GM19025 (cell line): ENCODE measurements around the gene TBL3.
"Not testable (repeated sequence)": the region's sequence is repeated elsewhere in the genome, so short reads cannot be mapped to it uniquely, and the experiment has no call there.

Experiments
- ATAC-seq: cut with Tn5 transposase; IDR thresholded peaks from one replicate; pipeline ENCODE4 v1.9.1; 2021; ENCODE audit warnings: mild to moderate bottlenecking, low read depth, moderate library complexity; ENCODE audit not compliant: unreplicated experiment

The TBL3 gene

GRCh38 chr16:1942810-1943726 lies 28.8 kb upstream of the TBL3 start, which contains the start of gene MSRB1:
Gene MSRB1, minus strand, starts transcription at chr16:1943199. Its CDS starts 43 bp downstream, at chr16:1943156.
- ATAC-seq = peak; percentile 94

GRCh38 chr16:1944612-1945199 lies 27.1 kb upstream of the TBL3 start:
- no peak for ATAC-seq

- no peak for ATAC-seq
These were observed 26.1 kb upstream of the TBL3 start for GRCh38 chr16:1945559-1946391.

GRCh38 chr16:1946495-1947368 lies 25.1 kb upstream of the TBL3 start:
- ATAC-seq = no peak

- no peak for ATAC-seq
These were observed 24.5 kb upstream of the TBL3 start for GRCh38 chr16:1947369-1947670.

DNA sequence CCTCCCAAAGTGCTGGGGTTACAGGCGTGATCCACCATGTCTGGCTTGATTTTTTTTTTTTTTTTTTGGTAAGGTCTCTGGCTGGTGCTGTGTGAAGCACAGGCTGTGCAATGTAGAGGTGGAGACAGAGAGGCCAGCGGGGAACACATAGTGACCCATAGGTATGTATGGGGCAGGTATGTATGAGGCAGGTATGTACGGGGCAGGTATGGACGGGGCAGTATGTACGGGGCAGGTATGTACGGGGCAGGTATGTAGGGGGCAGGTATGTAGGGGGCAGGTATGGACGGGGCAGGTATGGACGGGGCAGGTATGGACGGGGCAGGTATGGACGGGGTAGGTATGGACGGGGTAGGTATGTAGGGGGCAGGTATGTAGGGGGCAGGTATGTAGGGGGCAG lies 22.3 kb upstream of the TBL3 start:
- no peak for ATAC-seq

DNA sequence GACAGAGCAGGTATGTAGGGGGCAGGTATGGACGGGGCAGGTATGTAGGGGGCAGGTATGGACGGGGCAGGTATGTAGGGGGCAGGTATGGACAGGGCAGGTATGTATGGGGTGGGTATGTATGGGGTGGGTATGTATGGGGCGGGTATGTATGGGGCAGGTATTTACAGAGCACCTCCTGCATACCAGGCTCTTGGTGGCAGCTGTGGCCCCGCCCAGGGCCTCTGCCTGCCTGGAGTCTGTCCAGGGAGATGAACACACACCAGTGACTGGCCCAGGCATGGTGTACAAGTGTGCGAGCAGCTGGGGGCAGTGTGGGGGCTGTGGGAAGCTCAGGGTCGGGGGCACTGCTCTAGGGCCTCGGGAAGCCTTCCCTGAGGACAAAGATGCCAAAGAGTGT lies 21.8 kb upstream of the TBL3 start:
- ATAC-seq = no peak

DNA sequence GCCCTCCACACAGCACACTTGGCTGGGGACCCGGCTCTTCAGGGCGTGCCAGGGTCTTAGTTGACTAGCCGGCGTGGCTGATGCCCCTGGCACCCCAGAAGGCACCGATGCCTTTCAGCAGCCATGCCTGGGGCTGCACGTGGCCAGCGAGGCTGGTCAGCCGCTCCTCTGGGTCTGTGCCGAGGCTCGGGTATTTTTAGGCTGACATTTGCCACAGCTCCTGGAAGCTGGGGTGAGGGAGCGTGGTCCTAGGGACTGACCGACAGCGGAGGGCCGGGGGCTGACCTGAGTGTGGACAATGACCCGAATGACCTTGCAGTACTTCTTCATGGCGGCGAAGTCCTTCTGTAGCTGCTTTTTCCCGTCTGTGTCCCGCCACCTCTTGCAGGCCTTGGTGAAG lies 21.3 kb upstream of the TBL3 start:
- no peak for ATAC-seq

GRCh38 chr16:1953734-1954133 lies 18.1 kb upstream of the TBL3 start:
- no peak for ATAC-seq

DNA sequence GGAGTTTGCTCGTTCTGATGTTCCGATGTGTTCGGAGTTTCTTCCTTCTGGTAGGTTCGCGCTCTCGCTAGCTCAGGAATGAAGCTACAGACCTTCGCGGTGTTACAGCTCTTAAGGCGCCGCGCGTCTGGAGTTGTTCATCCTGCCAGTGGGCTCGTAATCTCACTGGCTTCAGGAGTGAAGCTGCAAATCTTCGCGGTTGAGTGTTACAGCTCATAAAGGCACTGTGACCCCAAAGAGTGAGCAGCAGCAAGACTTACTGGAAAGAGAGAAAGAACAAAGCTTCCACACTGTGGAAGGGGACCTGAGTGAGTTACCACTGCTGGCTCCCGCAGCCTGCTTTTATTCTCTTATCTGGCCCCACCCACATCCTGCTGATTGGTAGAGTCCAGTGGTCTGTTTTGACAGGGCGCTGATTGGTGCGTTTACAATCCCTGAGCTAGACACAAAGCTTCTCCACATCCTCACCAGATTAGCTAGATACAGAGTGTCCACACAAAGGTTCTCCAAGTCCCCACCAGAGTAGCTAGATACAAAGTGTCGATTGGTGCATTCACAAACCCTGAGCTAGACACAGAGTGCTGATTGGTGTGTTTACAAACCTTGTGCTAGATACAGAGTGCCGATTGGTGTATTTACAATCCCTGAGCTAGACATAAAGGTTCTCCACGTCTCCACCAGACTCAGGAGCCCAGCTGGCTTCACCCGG lies 14.3 kb upstream of the TBL3 start:
- ATAC-seq = not testable (repeated sequence)

GRCh38 chr16:1958143-1958491 lies 13.7 kb upstream of the TBL3 start:
- ATAC-seq = not testable (repeated sequence)

GRCh38 chr16:1958715-1959268 lies 13.1 kb upstream of the TBL3 start:
- no peak for ATAC-seq

DNA sequence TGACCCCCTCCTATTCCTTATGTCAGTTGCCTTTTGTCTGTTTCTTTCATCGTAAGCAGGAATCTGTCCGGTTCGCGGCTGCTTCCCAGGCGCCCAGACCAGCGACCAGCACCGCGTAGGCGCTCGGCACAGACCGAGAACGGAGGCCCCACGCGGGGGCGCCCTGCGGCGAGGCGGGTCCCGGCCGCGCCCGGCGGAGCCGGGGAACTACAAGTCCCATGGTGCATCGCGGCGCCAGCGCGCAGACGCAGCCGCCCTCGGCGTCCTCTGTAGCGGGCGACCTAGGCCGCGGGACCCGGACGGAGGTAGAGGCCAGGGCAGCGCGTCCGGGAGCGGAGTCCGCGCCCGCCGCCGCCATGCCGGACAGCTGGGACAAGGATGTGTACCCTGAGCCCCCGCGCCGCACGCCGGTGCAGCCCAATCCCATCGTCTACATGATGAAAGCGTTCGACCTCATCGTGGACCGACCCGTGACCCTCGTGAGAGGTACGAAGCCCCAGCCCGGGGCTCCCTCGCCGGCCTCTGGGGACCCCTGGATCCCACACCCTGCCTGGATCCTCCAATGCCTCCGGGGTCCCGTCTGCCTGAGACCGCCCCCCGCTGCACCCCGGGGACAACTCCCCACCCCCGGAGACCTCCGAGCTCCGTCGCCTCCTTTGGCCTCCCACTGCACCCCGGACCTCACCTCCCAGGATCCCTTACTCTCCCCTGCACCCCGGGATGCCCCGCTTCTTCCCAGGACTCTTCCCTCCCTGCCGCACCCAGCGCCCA lies 12.4 kb upstream of the TBL3 start, which contains the start of gene NDUFB10:
NDUFB10 (plus strand) TSS at position 270 of the 771 bp plus-strand sequence; CDS start at position 357, 87 bp downstream.
- peak; percentile 75 for ATAC-seq

GRCh38 chr16:1960665-1961630 lies 10.9 kb upstream of the TBL3 start:
- ATAC-seq = no peak

GRCh38 chr16:1961651-1962067 lies 10.2 kb upstream of the TBL3 start:
- no peak for ATAC-seq

GRCh38 chr16:1962161-1963153 lies 9.4 kb upstream of the TBL3 start:
- ATAC-seq = not testable (repeated sequence)
